ENCODE measurements around the gene IGFBPL1. TPM values are rescaled to one million over a fixed set of nuclear protein-coding genes. Genes with fewer than 3 reads are reported as not detected.
"Not testable (repeated sequence)": the region's sequence is repeated elsewhere in the genome, so short reads cannot be mapped to it uniquely, and the experiment has no call there.

IGFBPL1 gene
- total RNA-seq: 1.0 TPM

GRCh38 chr9:38423973-38424843 is at the start of gene IGFBPL1:
IGFBPL1 (minus strand) TSS chr9:38424454; CDS start chr9:38424424, 30 bp downstream.
- Histone ChIP-seq H3K27me3 (ENCODE audit: control insufficient read depth in 3 of 3, insufficient read depth in 3 of 3, low read length in 3 of 3) (peaks cover 39 to 59% (median 52%) of the 10 kb centered on the region in 3 donors), H3K27ac (ENCODE audit: low read depth, low read length) (no peak within 1 kb of the TSS), H3K9ac (ENCODE audit: low read depth in 1 of 3, low read length in 3 of 3) (peak within 1 kb of the TSS in 1 of 3 donors; percentile 62), H3K4me3 (ENCODE audit: low read length in 3 of 3) (peak within 1 kb of the TSS; percentile 23 to 56 (median 47)), H3K36me3 (ENCODE audit: control insufficient read depth in 3 of 3, insufficient read depth in 3 of 3, low read length in 3 of 3) (no peaks in the 10 kb centered on the region), H3K9me3 (ENCODE audit: control insufficient read depth in 3 of 3, low read length in 3 of 3) (no peaks in the 10 kb centered on the region), H3K4me1 (ENCODE audit: control insufficient read depth in 3 of 3, insufficient read depth in 3 of 3, low read length in 3 of 3) (no peaks in the 10 kb centered on the region)

- not testable (repeated sequence) for H3K4me1 ChIP-seq (ENCODE audit: control insufficient read depth in 3 of 3, insufficient read depth in 3 of 3, low read length in 3 of 3)
Observed at GRCh38 chr9:38472583-38473249, 48.5 kb upstream of the IGFBPL1 start.

GRCh38 chr9:38467404-38467803 is 43.1 kb upstream of the IGFBPL1 start:
- no peaks in the 10 kb centered on the region for H3K36me3 ChIP-seq (ENCODE audit: control insufficient read depth in 3 of 3, insufficient read depth in 3 of 3, low read length in 3 of 3)
- no peaks in the 10 kb centered on the region for H3K4me1 ChIP-seq (ENCODE audit: control insufficient read depth in 3 of 3, insufficient read depth in 3 of 3, low read length in 3 of 3)
- no peak overlapping the region for H3K27ac ChIP-seq (ENCODE audit: low read depth, low read length)
- no peak overlapping the region for H3K4me3 ChIP-seq (ENCODE audit: low read length in 3 of 3)
- H3K27me3 ChIP-seq (ENCODE audit: control insufficient read depth in 3 of 3, insufficient read depth in 3 of 3, low read length in 3 of 3): peaks cover 0 to 10% (median 4%) of the 10 kb centered on the region in 3 donors
- no peaks in the 10 kb centered on the region for H3K9me3 ChIP-seq (ENCODE audit: control insufficient read depth in 3 of 3, low read length in 3 of 3)
- no peak overlapping the region for H3K9ac ChIP-seq (ENCODE audit: low read depth in 1 of 3, low read length in 3 of 3)

More at GRCh38 chr9:38472583-38473249, 48.5 kb upstream of the IGFBPL1 start:
- not testable (repeated sequence) for H3K4me3 ChIP-seq (ENCODE audit: low read length in 3 of 3); H3K9me3 ChIP-seq (ENCODE audit: control insufficient read depth in 3 of 3, low read length in 3 of 3); H3K27ac ChIP-seq (ENCODE audit: low read depth, low read length); H3K9ac ChIP-seq (ENCODE audit: low read depth in 1 of 3, low read length in 3 of 3); H3K36me3 ChIP-seq (ENCODE audit: control insufficient read depth in 3 of 3, insufficient read depth in 3 of 3, low read length in 3 of 3)
- H3K27me3 ChIP-seq (ENCODE audit: control insufficient read depth in 3 of 3, insufficient read depth in 3 of 3, low read length in 3 of 3): peaks cover 0 to 10% (median 4%) of the 10 kb centered on the region in 3 donors

- Histone ChIP-seq H3K27ac (ENCODE audit: low read depth, low read length) (no peak overlapping the region), H3K9me3 (ENCODE audit: control insufficient read depth in 3 of 3, low read length in 3 of 3) (peaks cover 0 to 8% (median 0%) of the 10 kb centered on the region in 3 donors), H3K9ac (ENCODE audit: low read depth in 1 of 3, low read length in 3 of 3) (no peak overlapping the region), H3K4me3 (ENCODE audit: low read length in 3 of 3) (no peak overlapping the region), H3K36me3 (ENCODE audit: control insufficient read depth in 3 of 3, insufficient read depth in 3 of 3, low read length in 3 of 3) (no peaks in the 10 kb centered on the region), H3K4me1 (ENCODE audit: control insufficient read depth in 3 of 3, insufficient read depth in 3 of 3, low read length in 3 of 3) (no peaks in the 10 kb centered on the region), H3K27me3 (ENCODE audit: control insufficient read depth in 3 of 3, insufficient read depth in 3 of 3, low read length in 3 of 3) (peaks cover 3 to 8% (median 3%) of the 10 kb centered on the region in 3 donors)
Observed at GRCh38 chr9:38453835-38454234, 29.6 kb upstream of the IGFBPL1 start.

GRCh38 chr9:38451162-38451561 is 26.9 kb upstream of the IGFBPL1 start:
- H3K4me1 ChIP-seq (ENCODE audit: control insufficient read depth in 3 of 3, insufficient read depth in 3 of 3, low read length in 3 of 3): no peaks in the 10 kb centered on the region
- H3K9ac ChIP-seq (ENCODE audit: low read depth in 1 of 3, low read length in 3 of 3): no peak overlapping the region
- H3K36me3 ChIP-seq (ENCODE audit: control insufficient read depth in 3 of 3, insufficient read depth in 3 of 3, low read length in 3 of 3): no peaks in the 10 kb centered on the region
- peaks cover under 1 to 5% (median 3%) of the 10 kb centered on the region in 3 donors for H3K27me3 ChIP-seq (ENCODE audit: control insufficient read depth in 3 of 3, insufficient read depth in 3 of 3, low read length in 3 of 3)
- no peak overlapping the region for H3K27ac ChIP-seq (ENCODE audit: low read depth, low read length)
- H3K4me3 ChIP-seq (ENCODE audit: low read length in 3 of 3): no peak overlapping the region
- H3K9me3 ChIP-seq (ENCODE audit: control insufficient read depth in 3 of 3, low read length in 3 of 3): peaks cover 0 to 8% (median 0%) of the 10 kb centered on the region in 3 donors

- Histone ChIP-seq H3K36me3 (ENCODE audit: control insufficient read depth in 3 of 3, insufficient read depth in 3 of 3, low read length in 3 of 3) (no peaks in the 10 kb centered on the region), H3K27ac (ENCODE audit: low read depth, low read length) (no peak overlapping the region), H3K27me3 (ENCODE audit: control insufficient read depth in 3 of 3, insufficient read depth in 3 of 3, low read length in 3 of 3) (no peaks in the 10 kb centered on the region), H3K4me3 (ENCODE audit: low read length in 3 of 3) (no peak overlapping the region), H3K9ac (ENCODE audit: low read depth in 1 of 3, low read length in 3 of 3) (no peak overlapping the region), H3K9me3 (ENCODE audit: control insufficient read depth in 3 of 3, low read length in 3 of 3) (peaks cover 0 to 8% (median 0%) of the 10 kb centered on the region in 3 donors), H3K4me1 (ENCODE audit: control insufficient read depth in 3 of 3, insufficient read depth in 3 of 3, low read length in 3 of 3) (no peaks in the 10 kb centered on the region)
Observed at GRCh38 chr9:38447703-38448102, 23.4 kb upstream of the IGFBPL1 start.

GRCh38 chr9:38445154-38446043 is 21.1 kb upstream of the IGFBPL1 start:
- Histone ChIP-seq H3K9ac (ENCODE audit: low read depth in 1 of 3, low read length in 3 of 3) (no peak overlapping the region), H3K4me3 (ENCODE audit: low read length in 3 of 3) (no peak overlapping the region), H3K27ac (ENCODE audit: low read depth, low read length) (no peak overlapping the region), H3K36me3 (ENCODE audit: control insufficient read depth in 3 of 3, insufficient read depth in 3 of 3, low read length in 3 of 3) (no peaks in the 10 kb centered on the region), H3K27me3 (ENCODE audit: control insufficient read depth in 3 of 3, insufficient read depth in 3 of 3, low read length in 3 of 3) (peaks cover 0 to 4% (median 0%) of the 10 kb centered on the region in 3 donors), H3K4me1 (ENCODE audit: control insufficient read depth in 3 of 3, insufficient read depth in 3 of 3, low read length in 3 of 3) (no peaks in the 10 kb centered on the region), H3K9me3 (ENCODE audit: control insufficient read depth in 3 of 3, low read length in 3 of 3) (no peaks in the 10 kb centered on the region)

- H3K9me3 ChIP-seq (ENCODE audit: control insufficient read depth in 3 of 3, low read length in 3 of 3): no peaks in the 10 kb centered on the region
- H3K9ac ChIP-seq (ENCODE audit: low read depth in 1 of 3, low read length in 3 of 3): no peak overlapping the region
Observed at GRCh38 chr9:38443597-38443996, 19.3 kb upstream of the IGFBPL1 start.

GRCh38 chr9:38443181-38443580 is 18.9 kb upstream of the IGFBPL1 start:
- H3K27me3 ChIP-seq (ENCODE audit: control insufficient read depth in 3 of 3, insufficient read depth in 3 of 3, low read length in 3 of 3): peaks cover 0 to 12% (median 0%) of the 10 kb centered on the region in 3 donors
- no peaks in the 10 kb centered on the region for H3K4me1 ChIP-seq (ENCODE audit: control insufficient read depth in 3 of 3, insufficient read depth in 3 of 3, low read length in 3 of 3)

More at GRCh38 chr9:38443597-38443996, 19.3 kb upstream of the IGFBPL1 start:
- H3K36me3 ChIP-seq (ENCODE audit: control insufficient read depth in 3 of 3, insufficient read depth in 3 of 3, low read length in 3 of 3): no peaks in the 10 kb centered on the region
- H3K4me3 ChIP-seq (ENCODE audit: low read length in 3 of 3): no peak overlapping the region
- H3K27me3 ChIP-seq (ENCODE audit: control insufficient read depth in 3 of 3, insufficient read depth in 3 of 3, low read length in 3 of 3): peaks cover 0 to 12% (median 0%) of the 10 kb centered on the region in 3 donors
- H3K27ac ChIP-seq (ENCODE audit: low read depth, low read length): no peak overlapping the region
- no peaks in the 10 kb centered on the region for H3K4me1 ChIP-seq (ENCODE audit: control insufficient read depth in 3 of 3, insufficient read depth in 3 of 3, low read length in 3 of 3)

More at GRCh38 chr9:38443181-38443580, 18.9 kb upstream of the IGFBPL1 start:
- Histone ChIP-seq H3K36me3 (ENCODE audit: control insufficient read depth in 3 of 3, insufficient read depth in 3 of 3, low read length in 3 of 3) (no peaks in the 10 kb centered on the region), H3K27ac (ENCODE audit: low read depth, low read length) (no peak overlapping the region), H3K9ac (ENCODE audit: low read depth in 1 of 3, low read length in 3 of 3) (no peak overlapping the region), H3K9me3 (ENCODE audit: control insufficient read depth in 3 of 3, low read length in 3 of 3) (no peaks in the 10 kb centered on the region), H3K4me3 (ENCODE audit: low read length in 3 of 3) (no peak overlapping the region)
